ENCODE measurements around the gene ISG20. TPM values are rescaled to one million over a fixed set of nuclear protein-coding genes. Genes with fewer than 3 reads are reported as not detected.

ISG20 gene
- total and polyA plus RNA-seq, 2 donors (not counting 1 experiment from before 2014, with no cell fraction given), result 190 to 232 TPM

- no peaks in the 10 kb centered on the region for H3K36me3 ChIP-seq (replicated peaks in 1 of 2; ENCODE audit: control extremely low read depth in 1 of 2, control insufficient read depth in 1 of 2, extremely low read depth in 1 of 2, insufficient read depth in 2 of 2, low read length in 1 of 2)
- no peak overlapping the region for H3K4me3 ChIP-seq (ENCODE audit: control extremely low read depth in 1 of 5, extremely low read depth in 1 of 5, insufficient read depth in 1 of 5, low read depth in 2 of 5, low read length in 4 of 5)
- H3K4me3 Mint-ChIP-seq, result no peak overlapping the region
- peaks cover 72% of the 10 kb centered on the region for H3K27me3 Mint-ChIP-seq
- H3K27ac Mint-ChIP-seq, result no peak overlapping the region
- peaks cover 0 to 65% (median 49%) of the 10 kb centered on the region in 4 experiments for H3K27me3 ChIP-seq (replicated peaks in 1 of 4; ENCODE audit: control extremely low read depth in 1 of 4, control insufficient read depth in 3 of 4, insufficient read depth in 4 of 4, low read length in 3 of 4)
- H3K79me2 ChIP-seq (ENCODE audit: control insufficient read depth, insufficient read depth, low read length), result no peaks in the 10 kb centered on the region
- H3K9me3 Mint-ChIP-seq (ENCODE audit: insufficient read depth), result no peaks in the 10 kb centered on the region
- 26% methylated on average over 11 of the region's 26 CpGs for WGBS (ENCODE audit: insufficient coverage)
- no peak overlapping the region for H2AFZ ChIP-seq (ENCODE audit: insufficient read depth, low read depth, low read length, poor library complexity, severe bottlenecking)
- no peak for TF ChIP-seq CTCF (IDR thresholded peaks at IDR 0.05)
- no peak for TF ChIP-seq EZH2 (IDR thresholded peaks at IDR 0.05; ENCODE audit: borderline replicate concordance, insufficient read depth, low read depth, low read length, poor library complexity, severe bottlenecking)
- ATAC-seq (ENCODE audit: low read depth), result no peak
- H3K4me1 Mint-ChIP-seq, result peaks cover 13% of the 10 kb centered on the region
- peaks cover 0 to 22% (median 0%) of the 10 kb centered on the region in 3 donors for H3K9me3 ChIP-seq (ENCODE audit: control extremely low read depth in 1 of 3, control insufficient read depth in 2 of 3, insufficient read depth in 1 of 3, low read length in 2 of 3)
- no peak for DNase-seq
- H3K9ac ChIP-seq (ENCODE audit: low read length), result no peak overlapping the region
- no peak overlapping the region for H3K27ac ChIP-seq (ENCODE audit: low read length in 2 of 2)
- ChIA-PET CTCF (no interaction called here), POLR2A (no interaction called here)
- H3K4me2 ChIP-seq (replicated peaks; ENCODE audit: low read depth, low read length, poor library complexity, severe bottlenecking), result no peak overlapping the region
- H3K4me1 ChIP-seq (ENCODE audit: control insufficient read depth in 2 of 2, insufficient read depth in 2 of 2, low read length in 2 of 2), result peaks cover 19 to 21% of the 10 kb centered on the region in 2 donors
- H4K20me1 ChIP-seq (ENCODE audit: control insufficient read depth, insufficient read depth, low read length, poor library complexity, severe bottlenecking), result no peaks in the 10 kb centered on the region
- intact Hi-C loops (cut with micrococcal nuclease), result no loop called here
Measured at GRCh38 chr15:88606070-88606794, 32.6 kb upstream of the ISG20 start.

GRCh38 chr15:88607951-88608350, 30.9 kb upstream of the ISG20 start:
- Histone ChIP-seq H3K27me3 (replicated peaks in 1 of 4; ENCODE audit: control extremely low read depth in 1 of 4, control insufficient read depth in 3 of 4, insufficient read depth in 4 of 4, low read length in 3 of 4) (peaks cover 0 to 69% (median 49%) of the 10 kb centered on the region in 4 experiments), H3K4me3 (ENCODE audit: control extremely low read depth in 1 of 5, extremely low read depth in 1 of 5, insufficient read depth in 1 of 5, low read depth in 2 of 5, low read length in 4 of 5) (no peak overlapping the region), H3K79me2 (ENCODE audit: control insufficient read depth, insufficient read depth, low read length) (no peaks in the 10 kb centered on the region), H4K20me1 (ENCODE audit: control insufficient read depth, insufficient read depth, low read length, poor library complexity, severe bottlenecking) (no peaks in the 10 kb centered on the region), H3K9me3 (ENCODE audit: control extremely low read depth in 1 of 3, control insufficient read depth in 2 of 3, insufficient read depth in 1 of 3, low read length in 2 of 3) (peaks cover 0 to 22% (median 0%) of the 10 kb centered on the region in 3 donors), H3K36me3 (replicated peaks in 1 of 2; ENCODE audit: control extremely low read depth in 1 of 2, control insufficient read depth in 1 of 2, extremely low read depth in 1 of 2, insufficient read depth in 2 of 2, low read length in 1 of 2) (no peaks in the 10 kb centered on the region), H3K4me2 (replicated peaks; ENCODE audit: low read depth, low read length, poor library complexity, severe bottlenecking) (no peak overlapping the region), H3K9ac (ENCODE audit: low read length) (no peak overlapping the region), H3K4me1 (ENCODE audit: control insufficient read depth in 2 of 2, insufficient read depth in 2 of 2, low read length in 2 of 2) (peaks cover 19 to 21% of the 10 kb centered on the region in 2 donors), H2AFZ (ENCODE audit: insufficient read depth, low read depth, low read length, poor library complexity, severe bottlenecking) (no peak overlapping the region), H3K27ac (ENCODE audit: low read length in 2 of 2) (no peak overlapping the region)
- no peak overlapping the region for H3K4me3 Mint-ChIP-seq
- intact Hi-C loops (cut with micrococcal nuclease), result no loop called here
- no peaks in the 10 kb centered on the region for H3K9me3 Mint-ChIP-seq (ENCODE audit: insufficient read depth)
- TF ChIP-seq EZH2 (IDR thresholded peaks at IDR 0.05; ENCODE audit: borderline replicate concordance, insufficient read depth, low read depth, low read length, poor library complexity, severe bottlenecking) (no peak), CTCF (IDR thresholded peaks at IDR 0.05) (no peak)
- peaks cover 13% of the 10 kb centered on the region for H3K4me1 Mint-ChIP-seq
- H3K27ac Mint-ChIP-seq, result no peak overlapping the region
- H3K27me3 Mint-ChIP-seq, result peaks cover 77% of the 10 kb centered on the region
- no CpG with 5 or more reads among the region's 1 CpG for WGBS (ENCODE audit: insufficient coverage)
- POLR2A ChIA-PET, result no interaction called here
- ATAC-seq (ENCODE audit: low read depth), result no peak
- CTCF ChIA-PET, result interaction anchor here (2.0 to 3.5 kb wide), 2 partner anchors 16 to 31 kb away, joined by 5 to 13 read pairs; partner anchors contain the start of gene ISG20
- DNase-seq, result no peak

All from B cell (primary cell).